ENCODE measurements around the gene TNFSF18. TPM values are rescaled to one million over a fixed set of nuclear protein-coding genes. Genes with fewer than 3 reads are reported as not detected.
A peak's percentile ranks its signal among the peaks of the same experiment; 100 is the strongest.

Gene TNFSF18
- total and polyA plus RNA-seq, 2 experiments from 2014 or later: 0.06 TPM; not detected in 1

DNA sequence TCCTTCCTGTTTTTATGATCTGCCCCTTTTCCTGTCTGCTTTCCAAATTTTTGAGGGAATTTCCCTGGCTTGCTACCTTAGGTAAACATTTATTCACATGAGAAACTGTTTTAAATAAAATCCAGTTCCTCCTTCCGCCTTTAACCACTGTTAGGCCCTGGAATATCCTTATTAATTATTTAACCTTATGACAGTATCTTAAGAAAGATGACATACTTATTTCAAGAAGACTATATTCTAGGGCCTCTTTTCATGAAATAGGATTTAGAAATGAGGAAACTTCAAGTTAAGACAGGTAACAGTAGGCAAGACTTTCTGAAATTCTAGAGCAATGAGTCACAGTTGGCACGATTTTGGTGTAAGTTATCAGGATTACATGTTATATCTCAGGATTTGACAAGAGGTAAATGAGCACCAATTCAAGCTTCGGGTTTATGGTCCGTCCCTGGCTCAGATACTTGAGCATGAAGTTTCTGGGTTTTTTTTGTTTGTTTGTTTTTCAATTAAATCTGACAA is 2.0 kb upstream of the TNFSF18 start:
- TF ChIP-seq, protein P1, sequence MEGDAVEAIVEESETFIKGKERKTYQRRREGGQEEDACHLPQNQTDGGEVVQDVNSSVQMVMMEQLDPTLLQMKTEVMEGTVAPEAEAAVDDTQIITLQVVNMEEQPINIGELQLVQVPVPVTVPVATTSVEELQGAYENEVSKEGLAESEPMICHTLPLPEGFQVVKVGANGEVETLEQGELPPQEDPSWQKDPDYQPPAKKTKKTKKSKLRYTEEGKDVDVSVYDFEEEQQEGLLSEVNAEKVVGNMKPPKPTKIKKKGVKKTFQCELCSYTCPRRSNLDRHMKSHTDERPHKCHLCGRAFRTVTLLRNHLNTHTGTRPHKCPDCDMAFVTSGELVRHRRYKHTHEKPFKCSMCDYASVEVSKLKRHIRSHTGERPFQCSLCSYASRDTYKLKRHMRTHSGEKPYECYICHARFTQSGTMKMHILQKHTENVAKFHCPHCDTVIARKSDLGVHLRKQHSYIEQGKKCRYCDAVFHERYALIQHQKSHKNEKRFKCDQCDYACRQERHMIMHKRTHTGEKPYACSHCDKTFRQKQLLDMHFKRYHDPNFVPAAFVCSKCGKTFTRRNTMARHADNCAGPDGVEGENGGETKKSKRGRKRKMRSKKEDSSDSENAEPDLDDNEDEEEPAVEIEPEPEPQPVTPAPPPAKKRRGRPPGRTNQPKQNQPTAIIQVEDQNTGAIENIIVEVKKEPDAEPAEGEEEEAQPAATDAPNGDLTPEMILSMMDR (IDR thresholded peaks at IDR 0.05; ENCODE audit: low read depth, low read length): no peak
- Histone ChIP-seq H3K36me3 (no peaks in the 10 kb centered on the region), H3K4me3 (no peak overlapping the region), H3K4me1 (ENCODE audit: low read depth) (no peaks in the 10 kb centered on the region), H3K27ac (no peak overlapping the region), H3K27me3 (no peaks in the 10 kb centered on the region), H3K9me3 (ENCODE audit: low read depth) (no peaks in the 10 kb centered on the region)
- peak in 1 of 2 donors; percentile 12 for DNase-seq (ENCODE audit: low read depth in 1 of 2, low spot score in 1 of 2)

DNA sequence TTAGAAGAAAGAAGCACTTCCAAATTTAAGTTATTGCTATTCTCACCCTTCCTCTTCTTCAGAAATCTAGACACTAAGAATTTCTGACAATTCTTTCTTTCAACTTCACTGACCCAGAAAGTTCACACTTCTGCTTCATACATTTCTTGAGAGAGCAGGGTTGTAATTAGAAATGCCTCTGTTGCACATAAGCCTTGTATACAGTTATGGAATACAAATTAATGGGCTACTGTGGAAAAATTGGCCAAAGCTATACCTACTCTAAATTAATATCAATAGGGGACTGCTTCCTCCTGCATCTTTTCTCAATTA is 1.5 kb downstream of the TNFSF18 start:
- DNase-seq (ENCODE audit: low read depth in 1 of 2, low spot score in 1 of 2): no peak
- Histone ChIP-seq H3K4me1 (ENCODE audit: low read depth) (no peaks in the 10 kb centered on the region), H3K27ac (no peak overlapping the region), H3K36me3 (no peaks in the 10 kb centered on the region), H3K27me3 (no peaks in the 10 kb centered on the region), H3K4me3 (no peak overlapping the region), H3K9me3 (ENCODE audit: low read depth) (no peaks in the 10 kb centered on the region)
- TF ChIP-seq, protein P1 (IDR thresholded peaks at IDR 0.05; ENCODE audit: low read depth, low read length): no peak

DNA sequence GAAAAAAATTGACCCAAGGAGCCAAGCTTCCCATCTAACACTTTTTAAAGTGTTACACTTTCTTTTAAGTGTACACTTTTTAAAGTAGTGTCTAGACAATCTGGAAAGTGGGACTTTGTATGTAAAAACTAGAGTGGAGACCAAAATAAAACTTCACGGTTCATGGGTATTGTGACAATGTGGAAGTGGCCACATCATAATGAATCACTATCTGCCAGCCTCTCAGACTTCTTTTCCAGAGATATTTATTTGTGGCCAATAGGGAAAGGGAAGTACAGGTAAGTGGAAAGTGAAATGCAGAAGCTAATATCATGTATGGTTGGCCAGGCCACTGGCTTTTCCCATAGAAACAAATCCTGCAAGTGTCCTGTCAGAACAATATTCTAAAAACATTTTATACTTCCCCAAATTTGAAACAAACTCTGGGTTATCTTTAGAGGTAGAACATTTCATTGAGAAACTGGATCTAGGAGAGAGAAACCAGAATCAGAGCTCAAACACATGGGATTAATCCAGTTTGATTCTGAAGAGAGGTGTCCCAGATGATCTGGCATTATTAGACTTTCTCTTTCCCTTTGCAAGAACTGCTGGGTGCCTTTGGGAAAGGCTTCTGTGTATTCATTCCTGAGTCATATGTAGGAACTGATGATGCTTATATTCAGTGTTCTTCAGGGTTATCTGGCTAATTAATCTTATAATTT is 2.0 kb downstream of the TNFSF18 start:
- TF ChIP-seq, protein P1 (IDR thresholded peaks at IDR 0.05; ENCODE audit: low read depth, low read length): no peak
- H3K9me3 ChIP-seq (ENCODE audit: low read depth): no peaks in the 10 kb centered on the region
- no peaks in the 10 kb centered on the region for H3K27me3 ChIP-seq
- H3K4me3 ChIP-seq: no peak overlapping the region
- H3K4me1 ChIP-seq (ENCODE audit: low read depth): no peaks in the 10 kb centered on the region
- DNase-seq (ENCODE audit: low read depth in 1 of 2, low spot score in 1 of 2): peak in 1 of 2 donors; percentile 20
- H3K27ac ChIP-seq: no peak overlapping the region
- H3K36me3 ChIP-seq: no peaks in the 10 kb centered on the region

DNA sequence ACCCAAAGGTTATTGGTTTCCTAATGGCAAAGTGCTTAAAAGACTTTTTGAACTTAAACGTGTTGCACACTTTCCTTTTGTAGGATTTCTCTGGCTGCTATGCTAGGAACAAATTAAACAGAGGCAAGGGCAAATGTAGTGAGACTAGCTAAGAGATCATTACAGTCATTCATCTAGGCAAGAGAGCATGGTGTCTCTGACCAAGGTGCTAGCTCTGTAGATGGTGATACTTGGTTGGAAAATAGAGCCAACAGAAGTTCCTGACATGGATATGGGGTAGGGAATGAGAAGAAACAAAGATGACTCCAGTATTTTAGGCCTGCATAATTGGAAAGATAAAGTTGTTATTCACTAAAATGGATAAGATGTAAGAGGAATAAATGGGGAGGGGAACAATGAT is 6.1 kb downstream of the TNFSF18 start:
- Histone ChIP-seq H3K27me3 (no peaks in the 10 kb centered on the region), H3K27ac (no peak overlapping the region), H3K9me3 (ENCODE audit: low read depth) (no peaks in the 10 kb centered on the region), H3K36me3 (no peaks in the 10 kb centered on the region), H3K4me1 (ENCODE audit: low read depth) (no peaks in the 10 kb centered on the region), H3K4me3 (no peak overlapping the region)
- no peak for DNase-seq (ENCODE audit: low read depth in 1 of 2, low spot score in 1 of 2)
- TF ChIP-seq, protein P1 (IDR thresholded peaks at IDR 0.05; ENCODE audit: low read depth, low read length): no peak

DNA sequence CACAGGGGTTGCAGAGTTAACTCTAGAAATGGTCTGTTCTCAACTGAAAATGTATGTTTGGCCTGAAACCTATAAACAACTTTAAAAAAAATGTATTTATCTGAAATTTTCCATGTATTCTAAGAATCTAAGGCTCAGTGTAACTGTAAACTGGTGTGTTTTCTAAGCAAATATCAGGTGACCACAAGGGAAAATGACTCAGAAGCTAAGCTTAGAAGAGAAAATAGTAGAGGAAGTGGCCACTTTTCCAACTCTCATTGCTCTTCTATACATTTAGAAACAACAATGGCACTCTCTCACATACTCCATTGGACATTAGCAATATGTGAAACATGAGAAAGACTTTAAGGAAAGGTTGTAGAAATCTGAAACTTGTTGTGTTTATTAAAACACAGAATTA is 7.5 kb downstream of the TNFSF18 start:
- no peak overlapping the region for H3K4me3 ChIP-seq

More for the DNA sequence above, 7.5 kb downstream of the TNFSF18 start:
- Histone ChIP-seq H3K9me3 (ENCODE audit: low read depth) (no peaks in the 10 kb centered on the region), H3K4me1 (ENCODE audit: low read depth) (no peaks in the 10 kb centered on the region), H3K27me3 (no peaks in the 10 kb centered on the region), H3K27ac (no peak overlapping the region), H3K36me3 (no peaks in the 10 kb centered on the region)
- DNase-seq (ENCODE audit: low read depth in 1 of 2, low spot score in 1 of 2): peak in 1 of 2 donors; percentile 22
- TF ChIP-seq, protein P1 (IDR thresholded peaks at IDR 0.05; ENCODE audit: low read depth, low read length): no peak
